Glomerular endothelial cell (primary cell): ENCODE data around the gene MEOX2. TPM values are rescaled to one million over a fixed set of nuclear protein-coding genes. Genes with fewer than 3 reads are reported as not detected.

Source experiments
- DNase-seq: peaks from one replicate; pipeline ENCODE4 v3.0.0-alpha.2; 2011; ENCODE audit warnings: low read depth, low spot score; ENCODE audit errors: extremely low read depth
- total RNA-seq: library from RNA; depleted of rRNA; stranded (reverse); fragments of >200 nt; gene quantifications from 2 replicates; pipeline ENCODE4 v1.2.3, GENCODE V29; 2015

Gene MEOX2
- 0.68 and 1.3 TPM in 2 replicates for total RNA-seq

DNA sequence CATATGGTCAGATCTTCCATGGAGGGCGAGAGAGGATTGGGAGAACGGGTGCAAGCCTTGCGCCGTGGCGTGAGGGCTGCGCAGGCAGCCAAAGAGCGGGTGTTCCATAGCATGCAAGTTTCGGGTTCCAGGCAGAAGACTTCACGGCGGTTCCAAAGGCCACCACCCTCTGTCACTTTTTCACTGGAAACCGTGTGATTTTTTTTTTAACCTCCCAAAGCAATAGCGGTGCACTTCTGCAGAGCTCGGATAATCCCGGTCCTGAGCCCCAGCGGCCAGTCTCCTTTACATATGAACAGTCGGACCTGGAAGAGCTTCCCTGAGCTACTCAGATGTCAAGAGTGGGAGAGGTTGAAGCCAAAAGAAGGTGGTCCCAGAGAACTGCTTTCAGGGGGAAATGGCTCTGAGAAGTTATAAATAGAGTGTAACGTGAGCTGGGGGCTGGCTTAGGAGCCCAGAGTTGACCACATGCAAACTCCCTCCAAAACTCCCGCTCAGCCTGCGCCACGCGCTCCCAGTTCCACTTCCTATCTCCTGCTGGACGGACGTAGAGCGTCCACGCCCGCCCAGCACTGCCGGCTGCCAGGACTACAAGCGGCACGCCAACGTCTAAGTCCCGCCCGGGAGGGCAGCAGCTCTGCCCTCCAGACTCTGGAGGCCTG is at the start of gene MEOX2:
TSS of gene MEOX2 (minus strand) at position 389 of the 662 bp plus-strand sequence. CDS start at position 108, 281 bp downstream.
- no peak for DNase-seq

- no peak for DNase-seq
Observed at GRCh38 chr7:15729746-15730145, 43.3 kb upstream of the MEOX2 start.

GRCh38 chr7:15725051-15725450 is 38.6 kb upstream of the MEOX2 start:
- no peak for DNase-seq

DNA sequence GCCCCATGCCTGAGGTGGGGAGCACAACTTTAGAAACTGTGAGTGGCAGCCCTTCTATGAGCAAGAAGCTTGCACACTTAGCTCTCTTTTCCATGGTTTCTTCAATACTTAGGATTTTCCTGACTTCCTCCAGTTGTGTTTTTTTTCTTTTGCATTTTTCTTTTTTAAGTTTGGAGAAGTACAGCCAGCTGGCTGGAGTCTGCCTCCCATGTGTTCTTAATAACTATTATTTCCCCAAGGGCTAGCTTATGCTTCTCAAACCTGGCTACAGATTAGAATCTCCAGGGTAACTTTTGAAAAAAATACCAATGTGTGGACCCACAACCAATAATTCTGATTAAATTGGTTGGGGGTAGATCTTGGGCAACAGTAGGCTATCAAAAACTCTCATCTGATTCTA is 37.4 kb upstream of the MEOX2 start:
- DNase-seq: no peak

DNA sequence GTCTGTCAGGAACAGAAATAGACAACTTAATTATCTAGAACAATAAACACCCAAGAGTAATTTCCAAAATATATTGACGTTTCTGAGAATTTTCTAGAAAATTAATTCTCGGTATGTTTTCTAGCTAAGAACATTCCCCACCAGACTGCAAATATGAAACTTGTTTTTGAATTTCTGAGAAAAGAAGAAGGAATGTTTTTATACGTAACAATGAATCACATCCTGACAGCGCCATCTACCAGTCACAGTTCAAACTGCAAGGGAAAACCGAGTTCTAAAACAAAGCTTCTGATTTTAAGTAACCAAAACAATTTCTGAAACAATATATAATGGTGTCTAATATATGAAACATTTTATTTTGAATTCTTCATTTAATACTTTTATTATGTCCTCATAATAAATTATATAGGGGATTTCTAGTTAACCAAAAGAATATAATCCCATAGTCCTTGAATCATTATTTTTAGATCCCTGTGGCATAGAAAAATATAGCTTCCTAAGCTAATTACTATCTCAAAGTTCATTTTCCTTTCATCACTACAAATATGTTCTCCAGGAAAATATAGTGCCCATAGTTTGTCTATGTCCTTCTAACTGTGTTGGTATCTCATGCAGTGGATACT is 34.5 kb upstream of the MEOX2 start:
- peak; percentile 66 for DNase-seq

GRCh38 chr7:15719311-15719710 is 32.8 kb upstream of the MEOX2 start:
- no peak for DNase-seq

GRCh38 chr7:15715435-15715834 is 29.0 kb upstream of the MEOX2 start:
- DNase-seq: no peak

DNA sequence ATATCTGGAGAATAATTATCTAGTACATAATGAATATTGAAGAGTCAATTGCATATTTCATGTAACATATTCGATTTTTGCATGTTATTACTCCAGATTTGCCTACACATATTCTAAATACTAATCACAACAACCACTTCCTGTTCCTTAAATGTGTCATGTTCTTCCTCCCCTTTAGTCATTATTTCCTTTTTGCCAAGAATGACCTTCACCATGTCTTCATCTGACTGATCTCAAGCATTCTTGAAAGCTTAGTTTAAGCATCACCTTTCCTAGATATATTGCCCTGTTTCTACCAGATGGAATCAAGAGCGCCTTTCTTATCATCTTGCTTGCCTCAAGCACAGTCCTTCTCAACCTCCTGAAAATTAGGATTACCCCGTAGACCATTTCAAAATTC is 23.5 kb upstream of the MEOX2 start:
- DNase-seq: peak; percentile 54

GRCh38 chr7:15707570-15707969 is 21.1 kb upstream of the MEOX2 start:
- no peak for DNase-seq

- no peak for DNase-seq
Observed at GRCh38 chr7:15703732-15704131, 17.2 kb upstream of the MEOX2 start.

DNA sequence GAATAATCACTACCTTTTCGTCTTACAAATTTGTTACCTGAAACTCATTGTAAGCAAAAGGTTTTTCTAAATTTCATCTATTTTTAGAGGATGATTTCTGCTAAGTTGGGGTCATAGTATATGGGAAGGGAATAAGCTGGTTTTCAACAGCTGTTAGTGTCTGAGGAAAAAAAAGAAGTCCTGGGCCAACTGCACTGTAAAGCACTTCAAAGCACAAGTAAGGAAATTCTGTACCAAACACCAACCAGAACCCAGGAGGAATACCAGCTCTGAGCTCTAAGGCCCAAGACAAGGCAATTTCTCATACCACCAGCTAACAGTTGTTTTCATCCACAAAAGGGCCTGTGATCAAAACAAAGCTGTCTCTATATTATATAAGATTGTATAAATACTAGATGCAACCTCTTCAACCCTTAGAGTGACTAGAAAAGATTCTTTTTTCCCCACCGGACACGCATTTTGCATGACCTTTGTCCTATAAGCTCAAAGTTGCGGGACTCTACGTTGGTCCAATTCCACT is 6.1 kb upstream of the MEOX2 start:
- DNase-seq: no peak

DNA sequence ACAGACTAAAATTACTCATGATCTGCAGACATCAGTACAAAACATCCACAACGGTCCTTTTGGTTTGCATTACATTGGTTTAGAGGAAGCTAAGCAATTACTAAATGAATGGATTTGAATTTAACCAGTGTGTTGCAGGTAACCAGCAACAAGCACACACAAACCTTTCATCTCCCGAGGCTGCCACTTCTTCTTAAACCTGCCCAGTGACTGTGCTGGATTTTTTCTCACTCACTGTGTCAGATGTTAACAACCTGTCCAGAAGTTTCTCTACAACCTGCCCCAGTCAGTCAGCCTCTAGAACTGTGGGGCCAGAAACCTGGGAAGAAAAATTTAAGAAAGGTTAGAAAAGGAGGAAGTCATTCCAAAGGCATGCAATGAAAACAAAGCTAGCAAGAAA is 2.4 kb upstream of the MEOX2 start:
- no peak for DNase-seq

DNA sequence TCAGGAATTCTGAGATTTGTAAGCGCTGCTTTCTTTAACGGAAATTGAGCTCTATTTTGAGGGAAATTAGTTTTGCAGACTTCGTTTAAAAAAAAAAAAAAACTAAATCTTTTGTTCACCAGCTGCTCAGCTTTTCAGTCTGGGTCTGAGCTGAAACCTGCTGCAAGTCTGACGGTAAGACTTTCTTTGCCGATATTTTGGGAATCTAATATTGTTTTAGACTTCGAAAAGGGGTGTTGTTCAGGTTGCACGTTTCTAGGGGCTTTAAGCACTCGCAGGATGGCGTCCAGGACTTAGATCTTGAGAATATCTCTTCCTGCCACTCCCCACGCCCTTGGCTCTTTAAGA is 1.8 kb upstream of the MEOX2 start:
- no peak for DNase-seq

DNA sequence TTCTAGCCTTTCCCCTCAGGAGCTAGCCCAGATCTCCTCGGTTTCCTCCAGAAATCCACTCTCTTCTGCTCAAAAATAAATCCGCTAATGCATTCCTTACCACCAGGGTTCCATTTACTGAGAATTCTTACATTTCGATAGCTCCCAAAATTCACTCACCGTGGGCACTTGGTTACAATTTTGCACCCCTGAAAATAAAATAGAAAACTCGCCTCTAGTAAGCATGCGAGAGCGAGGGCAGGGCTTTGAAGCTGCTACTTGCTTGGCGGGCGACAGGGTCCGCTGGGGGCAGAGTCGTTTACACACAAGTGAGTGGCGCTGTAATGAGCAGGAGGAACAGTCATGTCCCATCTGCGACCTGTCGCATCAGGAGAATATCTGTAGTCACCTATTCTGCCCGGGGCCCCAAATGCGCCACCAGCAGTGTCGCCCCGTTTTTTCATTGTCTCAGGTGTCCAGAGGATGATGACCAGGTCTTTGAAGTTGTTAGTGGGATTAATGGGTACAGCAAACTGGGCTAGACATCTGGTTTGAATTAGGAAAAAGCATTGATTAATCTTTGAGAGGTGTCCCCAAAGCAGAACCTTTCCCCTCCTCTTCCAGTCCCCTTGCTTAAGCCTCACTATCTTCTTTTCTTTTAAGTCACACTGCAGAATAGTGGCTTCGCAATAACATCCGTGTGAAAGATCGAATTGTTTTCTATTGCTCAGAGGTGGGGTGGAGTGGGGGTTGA is 1.2 kb upstream of the MEOX2 start:
- DNase-seq: no peak

DNA sequence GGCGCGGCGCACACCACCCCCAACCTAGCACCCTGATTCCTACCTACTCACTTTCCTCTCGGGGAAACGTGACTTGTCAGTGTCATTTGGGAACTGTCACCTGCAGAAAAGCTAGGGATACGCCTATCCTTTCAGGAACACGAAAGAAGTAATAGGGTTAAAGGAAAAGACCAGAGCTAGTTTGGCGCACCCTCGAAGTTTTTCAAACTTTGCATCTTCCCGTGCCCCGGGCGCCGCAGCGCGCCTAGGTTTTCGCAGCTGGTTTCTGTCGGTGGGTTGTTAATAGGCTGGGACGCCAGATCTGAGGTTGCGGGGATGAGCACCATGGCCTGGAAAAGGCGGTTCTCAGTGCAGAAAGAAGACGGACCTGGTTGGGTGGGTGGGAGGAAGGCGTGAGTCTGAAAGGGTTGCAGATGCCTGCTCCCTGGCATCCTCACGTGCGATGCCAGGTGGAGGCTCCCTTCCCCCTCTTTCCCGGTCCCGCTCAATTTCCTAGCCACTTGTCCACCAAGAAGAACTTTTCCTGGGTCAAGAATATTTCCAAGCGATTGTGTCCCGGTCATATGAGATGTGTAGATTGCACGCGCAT is 568 bp upstream of the MEOX2 start:
- DNase-seq: no peak

DNA sequence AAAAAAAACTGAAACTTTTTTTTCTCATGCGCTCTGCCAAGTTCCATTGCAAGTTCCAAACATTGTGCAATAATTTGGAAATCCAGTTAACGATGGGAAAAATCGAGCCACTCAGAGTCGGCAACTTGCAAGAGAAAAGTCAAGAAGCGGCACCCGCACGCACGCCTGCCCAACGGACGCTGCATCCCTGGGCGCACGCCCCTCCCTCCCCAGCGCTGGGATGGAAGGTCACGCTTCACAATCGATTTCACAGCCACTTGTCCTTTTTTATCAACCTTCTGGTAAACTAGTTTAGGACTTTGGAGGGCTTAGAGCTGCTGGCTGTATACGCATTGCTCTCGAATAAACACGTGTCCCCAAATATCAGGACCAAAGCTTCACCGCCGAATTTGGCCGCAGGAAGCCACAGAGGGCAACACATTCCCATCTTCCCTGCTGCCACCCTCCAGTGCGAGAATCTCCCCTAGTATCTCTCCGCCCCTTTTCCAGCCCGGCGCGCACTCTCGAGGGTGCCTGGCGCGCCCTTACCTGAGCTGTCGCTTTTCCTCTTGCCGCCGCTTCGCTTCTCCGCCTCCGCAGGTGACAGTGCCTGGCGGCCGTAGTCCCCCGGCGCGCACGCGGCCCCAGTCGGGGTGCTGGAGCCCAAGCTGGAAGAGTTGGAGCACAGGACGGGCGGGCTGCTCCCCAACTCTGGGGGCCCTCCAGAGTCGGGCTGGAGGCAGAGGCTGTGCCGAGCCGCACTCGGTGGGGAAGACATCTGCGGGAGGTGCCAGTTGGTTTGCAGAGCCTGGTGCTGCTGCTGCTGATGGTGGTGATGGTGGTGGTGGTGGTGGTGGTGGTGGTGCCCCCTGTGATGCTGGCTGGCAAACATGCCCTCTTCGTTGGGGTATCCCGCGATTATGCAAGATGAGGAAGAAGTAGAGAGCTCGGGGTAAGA is 857 bp downstream of the MEOX2 start:
- no peak for DNase-seq

DNA sequence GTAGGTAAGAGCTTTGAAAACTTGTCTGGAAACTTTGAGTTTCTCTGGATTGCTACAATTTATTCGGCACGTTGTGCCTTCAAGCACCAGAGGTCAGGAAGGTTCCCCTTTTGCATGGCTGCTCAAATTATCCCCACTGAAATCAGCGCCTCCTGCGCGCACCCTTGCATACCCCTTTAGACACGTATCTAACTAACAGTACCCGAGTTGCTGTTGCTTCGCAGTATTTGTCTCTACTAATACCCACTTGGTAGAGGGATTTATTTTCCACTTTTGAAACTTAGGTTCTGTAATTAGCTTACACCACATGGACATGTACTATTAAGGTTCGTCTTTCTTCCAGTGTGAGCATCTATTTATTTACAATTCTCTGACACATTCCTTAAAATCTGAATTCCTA is 1.6 kb downstream of the MEOX2 start:
- DNase-seq: no peak

DNA sequence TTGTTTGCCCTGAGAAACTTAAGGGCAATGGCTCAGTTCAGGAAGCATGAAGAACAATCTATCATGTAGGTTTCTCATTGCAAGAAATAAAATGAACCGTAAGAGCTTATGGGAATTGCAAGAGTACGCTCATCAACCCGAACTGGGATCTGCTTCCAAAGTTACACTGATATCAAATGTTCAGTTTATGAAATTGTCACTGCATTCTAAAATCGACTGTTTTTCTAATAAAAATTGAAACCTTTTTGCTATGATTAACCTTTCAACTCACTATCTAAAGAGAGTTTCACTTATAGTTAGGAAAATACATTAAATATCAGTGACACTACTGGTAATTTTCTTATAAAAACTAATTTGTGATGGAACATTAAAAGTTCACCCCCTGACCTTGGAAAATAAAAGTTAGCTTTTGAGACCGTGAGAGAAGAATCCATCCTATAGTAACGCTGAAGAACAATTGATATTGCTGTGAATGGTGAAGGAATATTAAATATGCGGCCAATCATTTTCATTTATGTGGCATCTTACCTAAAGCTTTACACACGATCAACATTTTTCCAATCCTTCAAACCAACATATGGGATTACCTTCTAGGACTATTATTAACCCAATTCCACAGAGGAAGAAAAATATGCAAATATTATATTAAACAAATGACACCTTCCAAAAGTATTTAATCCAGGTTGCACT is 2.2 kb downstream of the MEOX2 start:
- DNase-seq: no peak

GRCh38 chr7:15682751-15683245 is 3.7 kb downstream of the MEOX2 start:
- DNase-seq: no peak

GRCh38 chr7:15682111-15682510 is 4.4 kb downstream of the MEOX2 start:
- DNase-seq: no peak
